Osteocyte (in vitro differentiated cells): ENCODE measurements around the gene AP3S2. TPM values are rescaled to one million over a fixed set of nuclear protein-coding genes. Genes with fewer than 3 reads are reported as not detected.
A peak's percentile ranks its signal among the peaks of the same experiment; 100 is the strongest.

Experiments used
- DNase-seq: peaks from one replicate; pipeline ENCODE4 v3.0.0; 2021; ENCODE audit warnings: mixed read lengths; ENCODE audit not compliant: unreplicated experiment; ENCODE audit errors: extremely low spot score
- H3K27ac Mint-ChIP-seq: one replicate; pipeline ENCODE4 v1.8.0; 2021; ENCODE audit warnings: mild to moderate bottlenecking, mixed read lengths; ENCODE audit not compliant: unreplicated experiment
- H3K27me3 Mint-ChIP-seq: one replicate; pipeline ENCODE4 v1.8.0; 2021; ENCODE audit warnings: mixed read lengths; ENCODE audit not compliant: unreplicated experiment
- H3K36me3 Mint-ChIP-seq: one replicate; pipeline ENCODE4 v1.8.0; 2021; ENCODE audit warnings: mixed read lengths; ENCODE audit not compliant: unreplicated experiment
- H3K4me1 Mint-ChIP-seq: one replicate; pipeline ENCODE4 v1.8.0; 2021; ENCODE audit warnings: mixed read lengths; ENCODE audit not compliant: unreplicated experiment
- H3K4me3 Mint-ChIP-seq: one replicate; pipeline ENCODE4 v1.8.0; 2021; ENCODE audit warnings: mild to moderate bottlenecking, moderate library complexity, mixed read lengths; ENCODE audit not compliant: unreplicated experiment
- H3K9me3 Mint-ChIP-seq: one replicate; pipeline ENCODE4 v1.8.0; 2021; ENCODE audit warnings: mixed read lengths; ENCODE audit not compliant: unreplicated experiment
- total RNA-seq: library from RNA; stranded (reverse); gene quantifications from 2 replicates; pipeline ENCODE4 v1.2.1, GENCODE V29; 2021
- TF ChIP-seq, protein P1 (sequence below): fragments of 200-600 bp; sonication (generic); IDR thresholded peaks from 2 replicates; pipeline ENCODE4 v1.5.0; 2021; ENCODE audit warnings: antibody characterized with exemption, mild to moderate bottlenecking, moderate library complexity

Gene AP3S2
- total RNA-seq, 1 donor from 2014 or later, result 26.9 TPM

DNA sequence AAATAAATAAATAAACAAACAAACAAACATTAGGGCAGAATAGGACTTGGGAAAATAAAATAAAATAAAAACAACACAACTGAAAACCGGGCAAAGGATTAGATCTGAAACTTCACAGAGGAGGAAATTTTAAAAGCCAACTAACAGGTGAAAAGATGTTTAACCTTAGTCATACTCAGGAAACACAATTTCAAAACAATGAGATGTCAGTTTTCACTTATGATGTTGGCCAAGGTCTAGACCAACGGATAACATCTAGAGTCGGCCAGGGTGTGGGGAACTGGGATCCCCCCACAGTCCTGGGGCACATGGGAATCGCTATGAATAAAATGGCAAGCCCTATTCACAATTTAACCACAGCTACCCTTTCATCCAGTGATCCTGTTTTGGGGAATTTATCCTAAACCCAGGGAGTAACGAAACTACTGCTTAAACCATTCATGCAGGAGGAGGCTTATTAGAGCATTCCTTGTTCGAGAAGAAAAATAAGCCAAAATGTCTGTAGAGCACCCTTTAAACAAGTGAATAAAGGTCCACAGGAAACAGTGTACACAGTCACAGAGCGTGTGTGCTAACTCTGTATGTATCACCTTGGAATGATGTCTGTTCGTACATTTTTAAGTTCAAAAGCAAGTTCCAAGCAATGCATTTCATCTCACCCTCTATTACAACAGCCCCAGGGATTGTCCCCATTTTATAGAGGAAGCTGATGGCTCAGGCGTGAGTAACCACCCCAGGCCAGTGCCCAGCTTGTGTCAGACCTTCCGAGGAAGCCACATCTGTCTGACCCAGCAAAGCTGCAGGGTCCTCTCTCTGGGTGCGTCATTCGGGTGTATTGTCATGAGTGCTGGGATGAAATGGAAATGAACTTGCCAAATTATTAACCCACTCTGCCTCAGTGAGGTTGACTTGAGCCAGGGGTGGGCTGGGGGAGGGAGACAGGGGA lies 72.9 kb downstream of the AP3S2 start:
- TF ChIP-seq, protein P1, sequence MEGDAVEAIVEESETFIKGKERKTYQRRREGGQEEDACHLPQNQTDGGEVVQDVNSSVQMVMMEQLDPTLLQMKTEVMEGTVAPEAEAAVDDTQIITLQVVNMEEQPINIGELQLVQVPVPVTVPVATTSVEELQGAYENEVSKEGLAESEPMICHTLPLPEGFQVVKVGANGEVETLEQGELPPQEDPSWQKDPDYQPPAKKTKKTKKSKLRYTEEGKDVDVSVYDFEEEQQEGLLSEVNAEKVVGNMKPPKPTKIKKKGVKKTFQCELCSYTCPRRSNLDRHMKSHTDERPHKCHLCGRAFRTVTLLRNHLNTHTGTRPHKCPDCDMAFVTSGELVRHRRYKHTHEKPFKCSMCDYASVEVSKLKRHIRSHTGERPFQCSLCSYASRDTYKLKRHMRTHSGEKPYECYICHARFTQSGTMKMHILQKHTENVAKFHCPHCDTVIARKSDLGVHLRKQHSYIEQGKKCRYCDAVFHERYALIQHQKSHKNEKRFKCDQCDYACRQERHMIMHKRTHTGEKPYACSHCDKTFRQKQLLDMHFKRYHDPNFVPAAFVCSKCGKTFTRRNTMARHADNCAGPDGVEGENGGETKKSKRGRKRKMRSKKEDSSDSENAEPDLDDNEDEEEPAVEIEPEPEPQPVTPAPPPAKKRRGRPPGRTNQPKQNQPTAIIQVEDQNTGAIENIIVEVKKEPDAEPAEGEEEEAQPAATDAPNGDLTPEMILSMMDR, result no peak
- H3K27ac Mint-ChIP-seq, result peak overlapping the region; percentile 68
- H3K27me3 Mint-ChIP-seq, result no peaks in the 10 kb centered on the region
- no peak for DNase-seq
- H3K9me3 Mint-ChIP-seq, result no peaks in the 10 kb centered on the region
- H3K36me3 Mint-ChIP-seq, result no peaks in the 10 kb centered on the region
- peaks cover 68% of the 10 kb centered on the region for H3K4me1 Mint-ChIP-seq
- no peak overlapping the region for H3K4me3 Mint-ChIP-seq

DNA sequence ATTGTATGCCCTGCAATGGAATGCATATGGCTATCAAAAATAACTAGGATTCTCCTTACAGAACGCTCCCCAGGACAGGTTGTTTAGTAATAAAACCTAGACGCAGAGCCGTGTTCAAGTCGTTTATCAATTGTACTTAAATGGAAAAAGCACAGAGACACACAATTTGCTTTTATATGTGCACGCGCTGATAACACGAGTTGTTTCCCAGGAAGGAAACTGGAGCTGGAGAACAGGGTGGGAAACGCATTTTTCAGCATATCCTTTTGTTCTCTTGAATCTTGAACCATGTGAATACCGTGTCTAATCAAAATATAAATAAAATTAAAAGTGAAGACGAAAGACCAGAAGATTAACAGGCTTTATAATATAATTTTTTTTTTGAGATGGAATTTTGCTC lies 75.5 kb downstream of the AP3S2 start:
- no peak overlapping the region for H3K4me3 Mint-ChIP-seq
- DNase-seq, result no peak
- H3K27ac Mint-ChIP-seq, result no peak overlapping the region
- TF ChIP-seq, protein P1, result no peak
- no peaks in the 10 kb centered on the region for H3K27me3 Mint-ChIP-seq
- H3K9me3 Mint-ChIP-seq, result no peaks in the 10 kb centered on the region
- peaks cover 58% of the 10 kb centered on the region for H3K4me1 Mint-ChIP-seq
- no peaks in the 10 kb centered on the region for H3K36me3 Mint-ChIP-seq

DNA sequence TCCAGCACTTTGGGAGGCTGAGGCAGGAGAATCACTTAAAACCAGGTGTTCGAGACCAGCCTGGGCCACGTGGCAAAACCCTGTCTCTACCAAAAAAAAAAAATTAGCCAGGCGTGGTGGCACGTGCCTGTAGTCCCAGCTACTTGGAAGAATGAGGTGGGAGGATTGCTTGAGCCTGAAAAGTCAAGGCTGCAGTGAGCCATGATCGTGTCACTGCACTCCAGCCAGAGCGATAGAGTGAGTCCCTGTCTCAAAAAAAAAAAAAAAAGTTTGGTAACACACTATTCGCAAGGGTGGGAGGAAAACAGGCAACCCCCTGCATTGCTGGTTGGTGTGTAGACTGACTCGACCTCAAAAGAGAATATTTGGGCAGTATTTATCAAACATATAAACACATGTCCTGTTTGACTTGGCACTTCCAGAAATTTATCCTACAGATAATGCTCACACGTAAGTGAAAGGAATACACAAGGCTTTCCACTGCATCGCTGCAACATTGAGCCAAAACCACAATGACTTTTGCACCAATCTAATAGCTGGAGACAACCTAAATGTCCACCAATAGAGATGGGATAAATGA lies 76.0 kb downstream of the AP3S2 start:
- H3K36me3 Mint-ChIP-seq, result no peaks in the 10 kb centered on the region
- H3K27me3 Mint-ChIP-seq, result no peaks in the 10 kb centered on the region
- TF ChIP-seq, protein P1, result no peak
- DNase-seq, result no peak
- H3K4me3 Mint-ChIP-seq, result no peak overlapping the region
- H3K9me3 Mint-ChIP-seq, result no peaks in the 10 kb centered on the region
- H3K4me1 Mint-ChIP-seq, result peaks cover 58% of the 10 kb centered on the region
- no peak overlapping the region for H3K27ac Mint-ChIP-seq

DNA sequence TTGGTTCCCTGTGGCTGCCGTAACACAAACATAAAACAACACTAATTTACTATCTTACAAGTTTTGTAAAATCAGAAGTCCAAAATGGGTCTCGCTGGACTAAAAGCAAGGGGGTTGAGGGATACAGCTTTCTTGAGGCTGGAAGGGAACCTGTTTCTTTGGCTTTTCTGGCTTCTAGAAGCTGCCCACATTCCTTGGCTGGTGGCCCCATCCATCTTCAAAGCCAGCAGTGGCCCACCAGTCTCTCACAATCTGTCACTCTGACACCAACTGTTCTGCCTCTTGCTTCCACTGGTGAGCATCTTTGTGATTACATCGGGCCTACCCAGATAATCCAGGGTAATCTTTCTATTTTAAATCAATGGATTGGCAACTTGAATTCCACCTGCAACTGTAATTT lies 78.0 kb downstream of the AP3S2 start:
- H3K27me3 Mint-ChIP-seq, result no peaks in the 10 kb centered on the region
- TF ChIP-seq, protein P1, result no peak

DNA sequence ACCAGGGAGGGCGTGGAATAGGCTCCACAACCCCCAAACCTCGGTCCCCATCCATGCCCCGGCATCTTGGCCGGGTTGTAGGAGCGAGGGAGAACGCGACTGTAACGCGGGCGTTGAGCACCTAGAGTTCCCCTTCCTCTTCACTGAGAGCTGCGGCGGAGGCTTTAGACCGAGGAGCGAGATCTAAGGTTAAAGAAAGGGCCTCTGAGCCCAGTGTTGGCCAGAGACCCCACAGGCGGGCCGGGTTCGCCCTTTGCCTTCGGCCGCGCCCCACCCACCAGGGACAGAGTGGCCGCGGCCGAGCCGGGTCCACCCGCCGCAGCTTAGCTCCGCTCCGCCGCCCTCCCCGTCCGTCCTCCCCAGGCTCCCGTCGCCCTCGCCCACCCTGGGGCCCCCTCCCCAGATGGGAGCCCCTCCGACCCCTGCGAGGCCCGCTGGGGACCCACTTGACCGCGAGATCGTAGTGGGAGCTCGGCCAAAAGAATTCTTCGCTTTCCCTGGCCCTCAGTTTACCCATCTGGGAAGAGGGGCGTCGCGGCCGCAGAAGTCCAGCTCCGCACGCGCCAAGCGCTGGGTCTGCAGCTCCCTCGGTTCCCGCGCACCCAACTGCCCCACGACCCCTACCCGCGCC lies 79.6 kb downstream of the AP3S2 start:
- Mint-ChIP-seq H3K9me3 (no peaks in the 10 kb centered on the region), H3K27me3 (no peaks in the 10 kb centered on the region)
- no peak for DNase-seq

More for the DNA sequence above, 78.0 kb downstream of the AP3S2 start:
- Mint-ChIP-seq H3K4me1 (peaks cover 54% of the 10 kb centered on the region), H3K4me3 (peak overlapping the region; percentile 68), H3K27ac (peak overlapping the region; percentile 58), H3K36me3 (no peaks in the 10 kb centered on the region), H3K9me3 (no peaks in the 10 kb centered on the region)
- no peak for DNase-seq

More for the DNA sequence above, 79.6 kb downstream of the AP3S2 start:
- H3K27ac Mint-ChIP-seq, result no peak overlapping the region
- peaks cover 62% of the 10 kb centered on the region for H3K4me1 Mint-ChIP-seq
- H3K4me3 Mint-ChIP-seq, result peak overlapping the region; percentile 68
- no peaks in the 10 kb centered on the region for H3K36me3 Mint-ChIP-seq
- TF ChIP-seq, protein P1, result no peak
